ENCODE data around the gene IL27RA.
"Not testable (repeated sequence)": the region's sequence is repeated elsewhere in the genome, so short reads cannot be mapped to it uniquely, and the experiment has no call there.

The IL27RA gene

DNA sequence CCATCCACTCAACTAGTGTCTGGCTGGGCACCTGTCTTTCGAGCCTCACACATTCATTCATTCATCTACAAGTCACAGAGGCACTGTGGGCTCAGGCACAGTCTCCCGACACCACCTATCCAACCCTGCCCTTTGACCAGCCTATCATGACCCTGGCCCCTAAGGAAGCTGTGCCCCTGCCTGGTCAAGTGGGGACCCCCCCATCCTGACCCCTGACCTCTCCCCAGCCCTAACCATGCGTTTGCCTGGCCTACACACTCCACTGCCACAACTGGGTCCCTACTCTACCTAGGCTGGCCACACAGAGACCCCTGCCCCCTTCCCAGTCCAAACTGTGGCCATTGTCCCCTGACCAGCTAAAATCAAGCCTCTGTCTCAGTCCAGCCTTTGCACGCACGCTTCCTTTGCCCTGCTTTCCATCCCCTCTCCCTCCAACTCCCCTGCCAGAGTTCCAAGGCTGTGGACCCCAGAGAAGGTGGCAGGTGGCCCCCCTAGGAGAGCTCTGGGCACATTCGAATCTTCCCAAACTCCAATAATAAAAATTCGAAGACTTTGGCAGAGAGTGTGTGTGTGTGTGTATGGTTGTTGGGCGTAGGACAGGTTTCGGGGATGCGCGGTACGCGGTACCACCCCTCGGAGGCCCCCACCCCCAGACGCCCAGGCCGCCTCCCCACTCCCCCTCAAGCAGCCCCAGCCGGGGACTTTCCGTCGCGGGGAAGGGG lies 404 bp upstream of the IL27RA start:
- no peak for ATAC-seq

DNA sequence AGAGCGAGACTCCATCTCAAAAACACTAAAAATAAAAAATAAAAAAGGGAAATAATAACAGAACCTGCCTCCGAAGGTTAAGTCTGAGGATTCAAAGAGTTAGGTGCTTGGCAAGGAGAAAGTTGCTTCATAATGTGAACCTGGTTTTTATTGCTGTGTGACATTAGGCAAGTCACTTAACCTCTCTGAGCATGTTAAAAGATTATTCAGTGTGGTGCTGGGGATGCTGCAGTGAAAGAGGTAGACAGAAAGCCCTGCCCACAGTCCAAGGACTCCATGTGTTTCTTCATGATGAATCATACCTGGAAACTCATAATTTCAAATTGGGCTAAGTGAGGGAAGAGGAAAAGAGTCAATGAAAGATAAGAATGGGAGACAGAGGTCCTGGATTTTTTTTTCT lies 2.4 kb downstream of the IL27RA start:
- no peak for ATAC-seq

DNA sequence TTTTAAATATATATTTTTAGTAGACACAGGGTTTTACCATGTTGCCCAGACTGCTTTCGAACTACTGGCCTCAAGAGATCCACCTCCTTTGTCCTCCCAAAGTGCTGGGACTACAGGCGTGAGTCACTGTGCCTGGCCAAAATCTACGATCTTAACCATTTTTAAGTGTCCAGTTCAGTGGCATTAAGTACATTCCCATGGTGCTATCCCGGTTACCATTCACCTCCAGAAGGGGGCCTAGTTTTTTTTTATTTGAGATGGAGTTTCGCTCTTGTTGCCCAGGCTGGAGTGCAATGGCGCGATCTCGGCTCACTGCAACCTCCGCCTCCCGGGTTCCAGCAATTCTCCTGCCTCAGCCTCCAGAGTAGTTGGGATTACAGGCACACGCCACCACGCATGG lies 3.6 kb downstream of the IL27RA start:
- not testable (repeated sequence) for ATAC-seq

DNA sequence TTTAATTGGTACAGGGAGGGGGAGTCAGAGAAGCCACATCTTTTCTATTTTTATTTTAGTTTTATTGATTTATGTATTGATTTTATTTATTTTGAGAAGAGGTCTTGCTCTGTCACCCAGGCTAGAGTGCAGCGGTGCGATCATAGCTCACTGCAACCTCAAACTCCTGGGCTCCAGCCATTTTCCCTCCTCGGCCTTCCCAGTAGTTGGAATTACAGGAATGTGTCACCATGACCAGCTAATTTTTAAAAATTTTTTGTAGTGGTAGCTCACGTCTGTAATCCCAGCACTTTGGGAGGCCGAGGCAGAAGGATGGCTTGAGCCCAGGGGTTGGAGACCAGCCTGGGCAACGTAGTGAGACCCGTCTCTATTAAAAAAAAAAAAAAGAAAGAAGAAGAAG lies 4.1 kb downstream of the IL27RA start:
- ATAC-seq, result no peak

DNA sequence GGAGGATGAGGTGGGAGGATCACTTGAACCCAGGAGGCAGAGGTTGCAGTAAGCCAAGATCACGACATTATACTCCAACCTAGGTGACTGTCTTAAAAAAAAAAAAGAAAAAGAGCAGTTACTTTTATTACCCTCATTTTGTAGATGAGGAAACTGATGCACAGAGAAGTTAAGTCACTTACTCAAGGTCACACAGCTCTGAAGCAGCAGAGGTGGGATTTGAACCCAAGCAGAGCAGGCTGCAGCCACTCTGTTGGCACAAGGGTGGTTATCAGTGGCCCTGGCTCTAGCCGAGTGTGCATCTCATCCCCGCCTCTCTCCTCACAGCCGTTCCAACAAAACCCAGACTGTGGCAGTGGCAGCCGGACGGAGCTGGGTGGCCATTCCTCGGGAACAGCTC lies 7.6 kb downstream of the IL27RA start:
- no peak for ATAC-seq

DNA sequence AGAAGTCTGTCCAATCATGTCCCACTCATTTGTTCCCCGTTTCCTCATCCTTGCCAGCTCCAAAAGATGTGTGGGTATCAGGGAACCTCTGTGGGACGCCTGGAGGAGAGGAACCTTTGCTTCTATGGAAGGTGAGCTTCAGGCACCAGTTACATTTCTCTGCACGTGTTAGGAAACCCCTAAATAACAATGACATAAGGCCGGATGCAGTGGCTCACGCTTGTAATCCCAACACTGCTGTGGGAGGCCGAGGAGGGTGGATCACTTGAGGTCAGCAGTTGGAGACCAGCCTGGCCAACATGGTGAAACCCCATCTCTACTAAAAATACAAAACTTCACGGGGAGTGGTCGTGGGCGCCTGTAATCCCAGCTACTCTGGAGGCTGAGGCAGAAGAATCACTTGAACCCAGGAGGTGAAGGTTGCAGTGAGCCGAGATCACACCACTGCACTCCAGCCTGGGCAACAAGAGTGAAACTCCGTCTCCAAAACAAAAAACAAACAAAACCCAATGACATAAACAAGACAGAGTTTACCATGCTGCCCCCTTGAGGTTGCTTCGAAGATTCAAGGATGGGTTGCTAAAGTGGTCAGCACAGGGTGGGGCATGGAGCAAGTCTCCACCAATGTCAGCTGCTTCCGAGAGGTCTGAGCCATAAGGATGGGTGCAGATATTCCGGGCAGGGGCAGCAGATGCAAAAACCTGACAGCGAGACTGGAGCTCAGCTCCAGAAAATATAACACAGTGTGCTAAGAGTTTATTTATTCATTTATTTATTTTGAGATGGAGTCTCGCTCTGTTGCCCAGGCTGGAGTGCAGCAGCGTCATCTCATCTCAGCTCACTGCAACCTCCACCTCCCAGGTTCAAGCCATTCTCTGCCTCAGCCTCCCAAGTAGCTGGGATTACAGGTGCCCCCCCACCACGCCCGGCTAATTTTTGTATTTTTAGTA lies 11.4 kb downstream of the IL27RA start:
- ATAC-seq, result peak in 1 of 2 donors; percentile 45

DNA sequence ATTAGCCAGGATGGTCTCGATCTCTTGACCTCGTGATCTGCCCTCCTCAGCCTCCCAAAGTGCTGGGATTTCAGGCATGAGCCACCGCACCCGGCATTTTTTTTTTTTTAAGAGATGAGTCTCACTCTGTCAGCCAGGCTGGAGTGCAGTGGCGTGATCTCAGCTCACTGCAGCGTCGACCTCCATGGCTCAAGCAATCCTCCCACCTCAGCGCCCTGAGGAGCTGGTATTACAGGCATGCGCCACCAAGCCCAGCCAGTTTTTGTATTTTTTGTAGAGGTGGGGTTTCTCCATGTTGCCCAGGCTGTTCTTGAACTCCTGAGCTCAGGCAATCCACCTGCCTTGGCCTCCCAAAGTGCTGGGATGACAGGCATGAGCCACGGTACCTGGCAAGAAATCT lies 16.3 kb downstream of the IL27RA start:
- ATAC-seq, result not testable (repeated sequence)

DNA sequence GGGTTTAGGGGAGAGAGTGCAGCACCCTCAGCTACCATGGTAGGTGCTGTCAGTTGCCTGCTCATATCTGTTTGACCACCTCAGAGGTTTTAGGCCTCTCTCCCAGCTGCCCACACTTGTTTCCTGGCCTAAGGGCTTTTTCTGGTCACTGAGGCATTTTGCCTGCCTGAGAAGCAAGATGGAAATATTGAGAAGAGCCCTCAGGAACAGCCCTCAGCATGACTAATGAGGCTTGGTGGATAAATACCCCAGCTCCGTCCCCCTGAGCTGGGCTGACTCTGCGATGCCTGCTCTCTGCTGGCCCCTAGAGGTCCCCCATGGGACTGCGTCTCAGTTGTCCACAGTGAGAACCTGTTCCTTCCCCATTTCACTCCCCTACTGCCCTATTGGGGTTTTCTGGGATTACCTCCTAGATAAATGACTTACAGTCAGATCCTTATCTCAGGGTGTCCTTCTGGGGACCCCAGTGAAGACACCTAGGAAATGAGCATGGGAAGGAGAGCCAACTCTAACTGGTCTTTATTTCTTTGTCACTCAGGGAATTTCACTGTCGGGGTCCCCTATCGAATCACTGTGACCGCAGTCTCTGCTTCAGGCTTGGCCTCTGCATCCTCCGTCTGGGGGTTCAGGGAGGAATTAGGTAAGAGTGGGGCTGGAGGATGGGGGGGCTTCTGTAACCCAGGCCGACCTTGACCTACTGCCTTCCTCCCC lies 17.0 kb downstream of the IL27RA start:
- ATAC-seq, result peak; percentile 84 to 89

DNA sequence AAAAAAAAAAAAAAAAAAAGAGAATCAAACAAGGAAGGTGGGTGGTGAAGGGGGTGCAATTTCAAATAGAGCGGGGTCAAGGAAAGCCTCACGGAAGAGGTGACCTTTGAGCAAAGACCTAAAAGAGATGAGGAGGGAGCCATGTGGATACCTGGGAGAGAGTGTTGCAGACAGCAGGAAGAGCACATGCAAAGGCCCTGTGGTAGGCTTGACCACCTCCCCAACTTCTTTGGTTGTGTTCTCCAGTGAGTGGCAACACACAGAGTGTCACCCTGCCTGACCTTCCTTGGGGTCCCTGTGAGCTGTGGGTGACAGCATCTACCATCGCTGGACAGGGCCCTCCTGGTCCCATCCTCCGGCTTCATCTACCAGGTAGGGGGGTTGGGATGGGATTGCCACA lies 18.9 kb downstream of the IL27RA start:
- ATAC-seq, result no peak

DNA sequence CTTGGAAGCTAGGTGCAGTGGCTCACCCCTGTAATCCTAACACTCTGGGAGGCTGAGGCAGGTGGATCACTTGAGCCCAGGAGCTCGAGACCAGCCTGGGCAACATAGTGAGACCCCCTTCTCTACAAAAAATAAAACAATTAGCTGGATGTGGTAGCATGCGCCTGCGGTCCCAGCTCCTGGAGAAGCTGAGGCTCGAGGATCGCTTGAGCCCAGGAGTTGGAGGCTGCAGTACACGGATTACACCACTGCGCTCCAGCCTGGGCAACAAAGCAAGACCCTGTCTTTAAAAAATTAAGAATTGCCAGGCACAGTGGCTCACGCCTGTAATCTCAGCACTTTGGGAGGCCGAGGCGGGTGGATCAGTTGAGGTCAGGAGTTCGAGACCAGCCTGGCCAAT lies 19.4 kb downstream of the IL27RA start:
- ATAC-seq, result not testable (repeated sequence)

DNA sequence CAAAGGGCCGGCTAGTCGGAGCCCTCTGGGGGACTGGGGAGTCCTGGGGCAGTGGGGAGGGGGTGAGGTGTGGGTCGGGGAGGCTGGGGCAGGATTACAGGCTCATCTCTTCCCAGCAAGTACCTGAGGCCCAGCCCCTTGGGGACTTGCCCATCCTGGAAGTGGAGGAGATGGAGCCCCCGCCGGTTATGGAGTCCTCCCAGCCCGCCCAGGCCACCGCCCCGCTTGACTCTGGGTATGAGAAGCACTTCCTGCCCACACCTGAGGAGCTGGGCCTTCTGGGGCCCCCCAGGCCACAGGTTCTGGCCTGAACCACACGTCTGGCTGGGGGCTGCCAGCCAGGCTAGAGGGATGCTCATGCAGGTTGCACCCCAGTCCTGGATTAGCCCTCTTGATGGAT lies 20.4 kb downstream of the IL27RA start:
- no peak for ATAC-seq

DNA sequence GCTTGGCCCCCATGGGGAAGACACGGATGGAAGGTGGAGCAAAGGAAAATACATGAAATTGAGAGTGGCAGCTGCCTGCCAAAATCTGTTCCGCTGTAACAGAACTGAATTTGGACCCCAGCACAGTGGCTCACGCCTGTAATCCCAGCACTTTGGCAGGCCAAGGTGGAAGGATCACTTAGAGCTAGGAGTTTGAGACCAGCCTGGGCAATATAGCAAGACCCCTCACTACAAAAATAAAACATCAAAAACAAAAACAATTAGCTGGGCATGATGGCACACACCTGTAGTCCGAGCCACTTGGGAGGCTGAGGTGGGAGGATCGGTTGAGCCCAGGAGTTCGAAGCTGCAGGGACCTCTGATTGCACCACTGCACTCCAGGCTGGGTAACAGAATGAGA lies 20.9 kb downstream of the IL27RA start:
- ATAC-seq, result no peak

DNA sequence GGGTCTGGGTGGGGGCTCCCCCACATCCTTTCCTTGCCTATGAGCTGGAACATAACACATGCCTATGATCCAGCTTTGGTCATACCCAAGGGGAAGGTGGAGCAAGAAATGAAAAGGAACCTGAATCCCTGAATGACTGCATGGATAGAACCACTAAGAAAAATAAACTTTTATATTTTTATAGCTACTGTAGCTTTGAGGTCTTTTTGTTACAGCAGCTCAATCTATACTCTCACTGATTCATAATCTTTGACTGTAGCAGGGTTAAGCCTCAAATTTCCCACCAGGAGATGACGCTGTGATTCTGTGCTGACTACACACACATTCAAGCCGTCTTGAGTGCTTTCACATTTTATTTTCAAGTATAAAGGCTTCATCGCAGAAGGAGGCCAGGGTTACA lies 21.5 kb downstream of the IL27RA start:
- no peak for ATAC-seq

DNA sequence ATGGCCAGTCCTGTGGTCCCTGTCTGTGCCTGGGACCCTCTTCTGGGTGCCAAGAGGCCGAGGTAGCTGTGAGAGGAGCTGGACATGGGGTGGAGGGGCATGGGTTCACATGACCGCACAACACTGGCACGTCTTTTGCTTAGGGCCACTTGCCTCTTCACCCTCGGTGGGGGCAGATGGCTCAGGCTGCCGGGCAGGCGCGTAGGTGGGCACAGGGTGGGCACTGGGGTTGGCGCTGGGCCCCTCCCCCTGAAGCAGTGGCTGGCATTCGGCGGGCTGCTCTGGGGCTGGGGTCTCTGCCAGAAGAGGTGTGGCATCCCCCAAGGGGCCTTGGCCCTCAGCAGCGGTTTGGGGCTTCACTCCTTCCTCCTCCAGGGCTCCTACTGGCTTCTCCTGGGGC lies 21.9 kb downstream of the IL27RA start:
- no peak for ATAC-seq

DNA sequence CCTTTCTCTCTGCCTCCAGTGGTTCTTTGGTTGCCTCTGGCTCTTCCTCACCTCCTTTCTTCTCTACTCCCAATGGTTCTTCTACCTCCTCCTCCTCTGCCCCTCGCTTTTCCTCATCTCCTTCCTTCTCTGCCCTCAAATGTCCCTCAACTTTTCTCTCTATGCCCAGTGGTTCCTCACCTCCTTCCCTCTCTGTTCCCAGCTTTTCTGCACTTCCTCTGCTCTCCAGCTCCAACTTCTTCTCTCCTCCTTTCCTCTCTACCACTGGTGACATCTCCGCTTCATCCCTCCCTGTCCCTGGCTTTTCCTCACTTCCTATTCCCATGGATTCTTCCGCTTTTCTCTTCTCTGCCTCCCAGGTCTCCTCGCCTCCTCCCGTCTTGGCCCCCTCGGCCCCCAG lies 22.5 kb downstream of the IL27RA start:
- no peak for ATAC-seq

DNA sequence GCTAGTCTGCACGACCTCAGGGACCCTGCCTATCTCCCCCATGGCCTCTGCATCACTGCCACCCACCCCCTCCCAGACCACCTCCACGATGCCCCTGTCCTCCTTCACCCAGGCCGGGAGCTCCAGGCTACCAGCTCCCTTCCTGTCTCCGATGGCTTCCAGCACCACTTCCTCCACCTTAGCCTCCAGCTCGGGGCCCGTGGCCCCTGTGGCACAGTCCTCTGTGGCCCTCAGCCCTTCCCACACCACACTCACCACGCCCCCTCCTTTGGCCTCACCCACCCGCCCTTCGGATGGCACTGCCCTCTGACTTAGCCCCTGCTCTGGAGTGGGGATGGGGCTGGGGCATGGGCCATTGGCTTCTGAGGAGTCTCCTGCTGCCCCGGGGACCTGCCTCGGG lies 23.2 kb downstream of the IL27RA start:
- ATAC-seq, result peak in 1 of 2 donors; percentile 19

DNA sequence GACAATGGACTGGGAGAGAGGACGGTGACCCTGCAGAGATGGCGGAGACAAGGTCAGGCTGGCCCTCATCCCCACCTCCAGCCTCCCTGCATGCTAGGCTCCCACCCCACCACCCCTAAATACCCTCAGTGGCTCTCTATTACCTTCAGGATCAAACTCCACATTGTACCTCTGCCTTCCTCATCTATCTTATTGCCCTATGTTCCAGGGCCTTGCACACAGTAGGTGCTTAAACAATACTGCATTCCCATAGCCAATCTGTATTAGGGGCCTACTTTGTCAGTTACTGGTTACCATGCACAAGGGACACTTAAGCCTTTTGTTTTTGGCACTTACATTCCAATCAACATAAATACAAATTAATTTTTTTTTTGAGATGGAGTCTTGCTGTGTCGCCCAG lies 23.8 kb downstream of the IL27RA start:
- no peak for ATAC-seq

DNA sequence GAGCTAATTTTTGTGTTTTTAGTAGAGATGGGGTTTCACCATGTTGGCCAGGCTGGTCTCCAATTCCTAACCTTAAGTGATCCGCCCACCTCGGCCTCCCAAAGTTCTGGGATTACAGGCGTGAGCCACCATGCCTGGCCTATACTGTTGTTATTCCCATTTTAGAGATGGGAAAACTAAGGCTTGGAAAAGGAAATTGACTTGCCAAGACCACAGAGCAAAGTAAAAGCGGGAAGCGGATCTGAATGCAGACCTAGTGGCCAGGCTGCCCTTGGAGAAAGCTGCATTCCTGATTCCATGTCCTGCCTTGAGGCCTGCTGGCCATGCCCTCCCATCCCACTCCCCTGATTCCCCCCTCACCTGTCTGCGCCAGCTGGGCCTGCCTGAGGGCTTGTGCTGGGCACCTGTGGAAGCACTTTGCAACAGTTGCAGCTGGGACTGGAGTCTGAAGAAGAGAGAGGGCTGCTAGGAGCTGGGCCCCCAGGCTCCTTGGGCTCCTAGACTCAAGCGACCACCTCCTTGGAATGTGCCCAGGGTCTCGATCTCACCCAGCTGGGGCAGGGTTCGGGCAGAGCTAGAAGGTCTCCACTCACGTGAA lies 24.6 kb downstream of the IL27RA start:
- no peak for ATAC-seq

DNA sequence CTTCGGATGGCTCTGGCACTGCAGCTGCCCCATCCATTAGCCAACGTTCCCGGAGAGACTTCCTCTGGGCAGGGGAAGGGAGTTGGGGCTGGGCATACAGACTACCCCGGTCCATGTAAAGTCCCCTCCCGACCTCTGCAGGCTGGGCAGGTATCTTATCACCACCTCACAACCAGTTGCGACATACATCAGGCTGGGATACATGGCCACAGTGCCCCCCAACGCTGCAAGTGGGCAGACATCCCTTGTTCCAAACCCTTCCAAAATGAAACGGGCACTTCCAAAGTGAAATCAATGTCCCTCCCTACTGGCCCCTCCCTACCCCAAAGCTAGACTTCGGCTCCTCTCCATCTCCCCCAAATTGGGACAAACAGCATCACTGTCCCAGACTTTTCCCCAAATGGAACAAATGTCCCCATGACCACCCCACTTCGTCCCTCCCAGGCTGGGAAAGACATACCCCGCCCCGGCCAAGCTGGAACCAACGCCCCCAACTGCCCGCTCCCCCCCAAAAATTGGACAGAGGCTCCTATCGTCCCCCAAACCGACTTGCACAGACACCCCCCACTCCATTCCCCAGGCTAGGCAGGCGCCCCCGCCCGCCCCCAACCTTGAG lies 25.3 kb downstream of the IL27RA start:
- ATAC-seq, result no peak

DNA sequence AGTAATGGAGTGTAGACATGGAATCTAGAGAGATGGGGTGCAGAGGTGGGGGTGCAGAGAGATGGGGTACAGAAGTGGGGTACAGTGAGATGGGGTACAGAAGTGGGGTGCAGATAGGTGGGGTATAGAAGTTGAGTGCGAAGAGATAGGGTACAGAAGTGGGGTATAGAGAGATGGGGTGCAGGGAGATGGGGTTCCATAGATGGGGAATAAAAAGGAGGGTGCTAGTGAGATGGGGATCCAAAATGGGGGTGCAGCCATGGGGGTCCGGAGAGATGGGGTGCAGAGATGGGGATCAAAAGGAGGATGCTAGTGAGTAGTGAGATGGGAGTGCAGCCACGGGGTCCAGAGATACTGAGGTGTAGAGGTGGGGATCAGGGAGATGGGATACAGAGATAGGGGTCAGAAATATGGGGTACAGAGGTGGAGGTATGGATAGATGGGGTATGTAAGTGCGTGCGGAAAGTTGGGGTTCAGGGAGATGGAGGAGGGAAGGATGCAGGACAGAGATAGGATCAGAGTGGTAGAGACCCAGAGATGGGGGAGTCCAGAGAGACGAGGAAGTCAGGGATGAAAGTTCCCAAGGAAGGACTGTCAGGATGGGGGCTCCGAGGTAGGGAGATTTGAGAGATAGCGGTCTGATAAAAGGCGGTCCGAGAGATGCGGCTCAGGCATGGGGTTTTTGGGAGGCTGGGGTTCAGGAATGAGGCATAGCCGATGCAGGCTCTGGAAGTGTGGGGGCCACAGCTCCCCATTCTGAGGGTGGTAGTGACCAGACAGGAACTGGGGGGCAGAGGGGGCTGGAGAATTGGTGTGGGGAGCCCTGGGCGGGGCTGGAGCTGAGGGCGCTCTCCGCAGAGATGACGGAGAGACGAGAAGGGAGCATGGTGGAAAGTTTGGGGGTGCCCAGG lies 26.9 kb downstream of the IL27RA start:
- ATAC-seq, result peak in 1 of 2 donors; percentile 52

DNA sequence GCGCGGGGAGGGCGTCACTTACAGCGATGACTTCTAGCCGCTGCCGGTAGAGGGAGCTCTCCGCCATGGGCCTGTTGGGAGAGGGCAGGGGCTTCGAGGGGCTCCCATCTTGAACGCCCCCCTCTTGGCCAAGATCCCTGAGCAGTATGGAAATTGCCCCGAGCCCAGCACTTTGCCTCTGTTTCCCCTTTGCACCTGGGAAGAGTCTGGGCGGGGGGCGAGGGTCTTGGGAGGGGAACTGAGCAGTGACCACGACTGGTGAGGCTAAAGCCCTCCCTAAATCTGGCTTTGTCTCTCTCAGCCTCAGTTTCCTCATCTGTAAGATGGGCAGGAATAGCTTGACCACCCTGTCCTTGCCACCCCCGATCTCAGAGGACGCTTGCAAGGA lies 27.5 kb downstream of the IL27RA start:
- ATAC-seq, result no peak

Data from activated CD4-positive, CD25-positive, alpha-beta regulatory T cell treated with anti-CD3 and anti-CD28 coated beads, Interleukin-2, amount 50 U/mL, for 24 hours (primary cell).